Measurements from ENCODE around the gene NPIPB6. TPM values are rescaled to one million over a fixed set of nuclear protein-coding genes. Genes with fewer than 3 reads are reported as not detected.

NPIPB6 gene
- total RNA-seq, 1 experiment from 2014 or later: 0.59 TPM

DNA sequence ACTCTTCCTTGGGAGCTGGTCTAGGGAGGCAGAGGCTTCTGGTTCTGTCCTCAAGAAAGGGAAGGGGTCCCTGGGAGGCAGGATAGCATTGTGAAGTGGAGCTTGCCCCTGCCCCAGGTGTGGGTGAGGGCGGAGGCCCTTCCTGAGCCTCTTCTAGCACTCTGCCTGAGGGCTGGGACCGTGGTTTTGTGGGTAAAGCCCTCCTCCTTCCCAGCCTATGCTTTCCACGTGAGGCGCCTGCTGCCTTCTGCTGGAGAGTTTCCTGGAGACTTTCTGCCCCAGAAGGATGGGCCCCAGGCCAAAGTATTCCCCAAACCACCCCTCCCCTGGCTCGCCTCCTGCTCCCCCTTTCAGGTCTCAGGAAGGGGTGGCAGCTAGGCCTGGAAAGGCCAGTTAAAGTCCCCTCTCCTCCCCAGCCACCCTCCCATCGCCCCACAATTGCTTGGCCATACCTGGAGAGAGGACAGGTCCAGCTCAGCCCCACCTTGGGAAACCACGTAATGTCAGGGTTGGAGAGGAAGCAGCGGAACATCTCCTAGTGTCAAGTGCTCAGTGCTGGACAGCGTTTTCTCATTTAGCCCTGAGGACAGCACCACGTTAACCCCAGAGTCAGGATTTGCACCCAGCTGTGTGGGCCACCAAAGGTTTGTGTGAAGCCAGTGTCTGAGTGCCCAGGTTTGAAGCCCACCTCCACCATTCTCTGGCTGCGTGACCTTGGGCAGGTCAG lies 65.4 kb downstream of the NPIPB6 start:
- no peak for DNase-seq
- Histone ChIP-seq H3K27me3 (ENCODE audit: control insufficient read depth, insufficient read depth, low read length) (no peaks in the 10 kb centered on the region), H3K36me3 (replicated peaks; ENCODE audit: control insufficient read depth, insufficient read depth, low read length) (peaks cover 17% of the 10 kb centered on the region), H3K4me3 (ENCODE audit: insufficient read depth, low read depth, low read length) (no peak overlapping the region)

DNA sequence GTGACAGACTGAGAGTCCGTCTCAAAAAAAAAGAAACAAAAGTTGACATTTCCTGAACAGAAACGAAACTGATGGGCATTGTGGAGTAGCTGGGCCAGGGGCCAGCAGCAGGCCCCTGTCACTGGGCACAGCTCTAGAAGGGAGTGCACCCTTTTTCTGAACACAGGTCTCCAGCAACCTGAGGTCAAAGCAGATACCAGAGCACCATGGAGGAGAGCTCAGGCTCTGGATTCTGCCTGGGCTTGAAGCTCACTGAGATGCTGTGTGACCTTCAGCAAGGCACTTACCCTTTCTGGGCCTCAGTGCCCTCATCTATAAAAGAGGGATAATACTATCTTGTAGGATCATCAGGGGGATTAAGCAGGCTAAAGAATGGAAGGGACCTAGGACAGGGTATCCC lies 66.0 kb downstream of the NPIPB6 start:
- H3K27me3 ChIP-seq (ENCODE audit: control insufficient read depth, insufficient read depth, low read length): no peaks in the 10 kb centered on the region
- no peak for DNase-seq
- peaks cover 17% of the 10 kb centered on the region for H3K36me3 ChIP-seq (replicated peaks; ENCODE audit: control insufficient read depth, insufficient read depth, low read length)
- no peak overlapping the region for H3K4me3 ChIP-seq (ENCODE audit: insufficient read depth, low read depth, low read length)

DNA sequence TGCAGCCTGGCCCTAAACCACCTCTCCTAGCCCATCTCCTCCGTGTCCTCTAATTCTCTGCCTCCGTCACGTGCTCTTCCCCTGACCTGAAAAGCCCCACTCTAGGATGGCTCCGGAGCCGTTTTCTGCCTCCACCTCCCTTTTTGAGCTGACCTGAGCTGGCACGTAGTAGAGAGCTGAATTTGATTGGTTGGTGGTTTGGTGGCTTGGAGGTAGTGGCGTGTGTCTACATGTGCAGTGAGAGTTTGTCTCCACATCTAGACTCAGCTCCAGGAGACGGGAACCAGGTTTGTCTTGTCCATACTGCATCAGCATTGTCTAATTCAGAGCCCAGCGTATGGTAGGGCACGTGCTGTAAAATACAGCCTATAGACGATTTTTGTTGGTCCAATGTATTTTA lies 68.0 kb downstream of the NPIPB6 start:
- Histone ChIP-seq H3K4me3 (ENCODE audit: insufficient read depth, low read depth, low read length) (no peak overlapping the region), H3K36me3 (replicated peaks; ENCODE audit: control insufficient read depth, insufficient read depth, low read length) (peaks cover 15% of the 10 kb centered on the region), H3K27me3 (ENCODE audit: control insufficient read depth, insufficient read depth, low read length) (no peaks in the 10 kb centered on the region)
- no peak for DNase-seq

DNA sequence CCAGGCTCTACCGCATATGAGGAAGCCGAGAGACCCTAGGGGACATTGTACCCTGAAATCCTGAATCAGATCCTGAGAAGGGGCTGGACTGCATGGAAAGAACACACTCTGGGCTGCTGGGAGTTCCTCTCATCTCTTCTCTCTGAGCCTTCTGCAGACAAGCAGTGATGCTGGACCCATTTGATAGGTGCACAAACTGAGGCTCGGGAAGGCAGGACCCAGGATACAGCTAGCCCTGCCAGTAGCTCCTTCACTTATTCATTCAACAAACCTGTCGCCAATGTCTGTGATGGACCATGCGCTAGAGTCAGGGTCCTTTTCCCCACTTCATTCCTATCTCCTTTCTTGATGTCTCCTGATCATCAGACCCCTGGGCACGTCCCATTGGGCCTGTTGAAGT lies 69.1 kb downstream of the NPIPB6 start:
- H3K4me3 ChIP-seq (ENCODE audit: insufficient read depth, low read depth, low read length): peak overlapping the region; percentile 85
- DNase-seq: peak; percentile 10
- no peaks in the 10 kb centered on the region for H3K27me3 ChIP-seq (ENCODE audit: control insufficient read depth, insufficient read depth, low read length)

DNA sequence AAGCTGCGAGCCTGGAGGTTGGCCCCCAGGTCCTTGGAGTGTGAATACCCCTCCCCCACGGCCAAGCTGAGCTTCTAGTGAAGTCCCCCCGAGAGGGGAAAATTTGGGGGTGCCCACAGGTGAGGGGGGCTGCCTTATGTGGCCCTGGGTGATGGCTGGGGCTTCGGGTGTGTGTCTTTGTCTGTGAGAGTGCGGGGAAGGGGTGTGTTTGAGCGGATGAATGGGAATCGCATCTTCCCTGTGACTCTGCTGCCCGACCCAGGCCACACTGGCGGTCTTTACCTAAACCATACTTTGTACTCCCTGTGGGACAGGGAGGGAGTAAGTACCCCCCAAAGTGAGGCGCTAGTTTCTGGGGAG lies 69.7 kb downstream of the NPIPB6 start:
- DNase-seq: peak; percentile 64
- Histone ChIP-seq H3K4me3 (ENCODE audit: insufficient read depth, low read depth, low read length) (peak overlapping the region; percentile 85), H3K36me3 (replicated peaks; ENCODE audit: control insufficient read depth, insufficient read depth, low read length) (peaks cover 9% of the 10 kb centered on the region), H3K27me3 (ENCODE audit: control insufficient read depth, insufficient read depth, low read length) (no peaks in the 10 kb centered on the region)

More for the DNA sequence above, 69.1 kb downstream of the NPIPB6 start:
- peaks cover 10% of the 10 kb centered on the region for H3K36me3 ChIP-seq (replicated peaks; ENCODE audit: control insufficient read depth, insufficient read depth, low read length)

DNA sequence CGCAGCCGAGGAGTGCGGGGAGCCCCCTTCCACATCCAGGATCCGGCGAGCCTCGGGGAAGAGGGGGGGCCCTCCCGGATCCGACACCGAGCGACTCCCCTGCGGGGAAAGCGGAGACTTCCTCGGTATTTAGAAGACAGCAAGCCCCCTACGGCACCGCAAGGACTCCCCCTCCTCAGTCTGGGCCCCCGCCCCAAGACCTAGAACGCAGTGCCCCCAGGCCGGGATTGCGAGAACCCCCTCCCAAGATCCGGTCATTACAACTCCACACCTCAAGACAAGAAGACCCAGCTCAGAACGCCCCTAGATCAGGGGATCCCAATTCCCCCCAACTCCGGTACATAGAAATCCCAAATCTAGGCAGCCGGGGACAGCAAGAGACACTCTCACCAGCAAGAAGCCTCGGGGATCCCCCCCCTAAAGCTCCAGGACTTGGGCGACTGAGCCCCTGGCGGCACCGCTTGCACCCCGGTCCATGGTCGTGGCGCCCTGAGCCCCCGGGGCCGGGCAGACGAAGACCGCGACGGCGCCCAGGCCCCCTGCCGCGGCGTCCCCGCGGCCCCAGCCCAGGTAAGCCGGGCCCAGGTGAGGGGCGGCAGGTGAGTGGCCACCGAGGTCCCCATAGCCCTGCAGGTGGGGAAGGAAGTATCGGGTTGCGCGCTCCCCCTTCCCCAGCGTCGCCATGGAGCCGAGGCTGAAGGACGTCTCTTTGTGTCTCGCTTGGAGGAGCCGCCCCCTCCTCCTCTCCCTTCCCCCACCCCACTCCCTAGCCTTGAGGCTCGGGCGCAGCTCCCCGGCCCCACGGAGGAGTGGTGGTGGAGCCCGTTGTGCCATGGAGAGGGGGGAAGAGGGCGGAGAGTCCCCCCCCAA lies 70.3 kb downstream of the NPIPB6 start:
- Histone ChIP-seq H3K4me3 (ENCODE audit: insufficient read depth, low read depth, low read length) (peak overlapping the region; percentile 85), H3K27me3 (ENCODE audit: control insufficient read depth, insufficient read depth, low read length) (no peaks in the 10 kb centered on the region), H3K36me3 (replicated peaks; ENCODE audit: control insufficient read depth, insufficient read depth, low read length) (peaks cover 9% of the 10 kb centered on the region)
- DNase-seq: peak; percentile 95

Other genes with a start within 250 kb of the NPIPB6 start
- gene XPO6, start 151.5 kb downstream of the NPIPB6 start, total RNA-seq (2014; rRNA removed; shearing (Covaris generic)): 159 and 188 TPM in 2 replicates
- gene SBK1, start 71.0 kb downstream of the NPIPB6 start, total RNA-seq (2014; rRNA removed; shearing (Covaris generic)): 23.6 and 26.0 TPM in 2 replicates
- 136 and 164 TPM in 2 replicates for gene EIF3CL, start 40.3 kb upstream of the NPIPB6 start, total RNA-seq (2014; rRNA removed; shearing (Covaris generic))
- gene NPIPB7, start 108.8 kb upstream of the NPIPB6 start, total RNA-seq (2014; rRNA removed; shearing (Covaris generic)): not detected in 2 replicates
- 11.8 and 23.0 TPM in 2 replicates for gene CLN3, start 128.6 kb upstream of the NPIPB6 start, total RNA-seq (2014; rRNA removed; shearing (Covaris generic))
- gene APOBR, start 131.1 kb upstream of the NPIPB6 start, total RNA-seq (2014; rRNA removed; shearing (Covaris generic)): not detected in 2 replicates
- gene IL27, start 143.3 kb upstream of the NPIPB6 start, total RNA-seq (2014; rRNA removed; shearing (Covaris generic)): not detected in 2 replicates
- not detected in 2 replicates for gene NUPR1, start 175.5 kb upstream of the NPIPB6 start, total RNA-seq (2014; rRNA removed; shearing (Covaris generic))
- gene SGF29, start 190.4 kb upstream of the NPIPB6 start, total RNA-seq (2014; rRNA removed; shearing (Covaris generic)): 21.8 and 22.7 TPM in 2 replicates
- gene SULT1A2, start 233.5 kb upstream of the NPIPB6 start, total RNA-seq (2014; rRNA removed; shearing (Covaris generic)): 1.7 and 2.0 TPM in 2 replicates
- 27.0 and 28.7 TPM in 2 replicates for gene SULT1A1, start 246.5 kb upstream of the NPIPB6 start, total RNA-seq (2014; rRNA removed; shearing (Covaris generic))

Data from H7 (cell line).